ENCODE data around the gene TRAF5. TPM values are rescaled to one million over a fixed set of nuclear protein-coding genes. Genes with fewer than 3 reads are reported as not detected.
"Not testable (repeated sequence)": the region's sequence is repeated elsewhere in the genome, so short reads cannot be mapped to it uniquely, and the experiment has no call there.

TRAF5 gene
- total RNA-seq, 1 donor from 2014 or later: 13.1 TPM

DNA sequence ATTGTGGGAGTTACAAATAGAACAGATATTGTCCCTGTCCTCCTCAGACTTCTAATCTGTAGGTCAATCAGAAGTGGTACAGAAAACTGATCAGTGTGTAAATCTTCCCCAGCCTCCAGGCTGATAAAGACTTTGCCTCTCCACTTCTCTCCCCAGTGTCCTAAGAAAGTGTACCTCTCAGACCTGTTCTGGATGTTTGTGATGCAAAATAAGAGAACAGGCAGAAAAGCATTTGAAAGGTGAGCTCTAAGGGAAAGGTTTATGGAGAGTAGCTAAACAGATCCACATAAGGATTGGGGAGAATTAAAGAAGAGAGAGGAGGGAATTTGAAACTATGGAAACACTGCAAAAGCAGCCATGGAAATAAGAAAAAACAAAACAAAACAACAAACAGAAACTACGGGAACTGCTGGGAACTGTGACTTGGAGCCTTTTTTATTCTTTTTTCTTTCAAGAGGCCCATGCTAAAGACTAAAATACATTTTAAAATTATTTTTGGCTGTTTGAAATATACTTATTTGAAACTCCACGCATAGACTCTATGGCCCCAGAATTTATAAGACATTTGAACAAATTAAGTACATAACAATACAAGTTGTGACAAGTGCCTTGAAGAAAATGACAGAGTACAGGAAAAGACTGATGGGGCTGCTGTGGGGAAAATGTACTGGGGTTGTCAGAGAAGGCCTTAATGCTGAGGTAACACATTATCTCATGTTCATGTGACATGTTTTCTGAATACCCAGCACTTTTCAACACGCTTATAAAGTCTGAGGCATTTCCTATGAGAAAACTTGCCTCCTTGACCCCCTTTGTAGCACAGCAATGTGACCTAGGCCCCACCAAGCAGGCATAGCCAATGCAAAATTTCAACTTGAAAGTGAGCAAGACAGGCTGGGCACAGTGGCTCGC lies 51.2 kb downstream of the TRAF5 start:
- DNase-seq (ENCODE audit: low spot score): no peak

DNA sequence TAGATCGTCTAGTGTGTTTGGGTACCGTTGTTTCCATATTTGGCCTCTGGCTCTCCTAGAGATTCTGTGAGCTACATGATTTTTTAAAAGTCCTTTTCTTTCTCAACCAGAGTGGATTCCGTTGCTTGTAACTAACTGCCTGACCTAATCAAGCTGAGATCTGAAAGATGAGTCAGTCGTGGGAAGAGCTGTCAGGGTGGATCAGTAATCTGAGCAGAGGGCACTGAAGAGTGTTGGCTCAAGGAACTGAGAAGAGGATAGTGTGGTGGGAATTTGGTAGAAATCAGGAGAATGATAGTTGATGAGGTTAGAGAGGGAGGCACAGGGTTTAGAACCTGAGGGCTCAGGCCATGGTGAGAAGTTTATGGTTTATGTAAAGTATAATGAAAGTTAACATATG lies 52.2 kb downstream of the TRAF5 start:
- no peak for DNase-seq (ENCODE audit: low spot score)

DNA sequence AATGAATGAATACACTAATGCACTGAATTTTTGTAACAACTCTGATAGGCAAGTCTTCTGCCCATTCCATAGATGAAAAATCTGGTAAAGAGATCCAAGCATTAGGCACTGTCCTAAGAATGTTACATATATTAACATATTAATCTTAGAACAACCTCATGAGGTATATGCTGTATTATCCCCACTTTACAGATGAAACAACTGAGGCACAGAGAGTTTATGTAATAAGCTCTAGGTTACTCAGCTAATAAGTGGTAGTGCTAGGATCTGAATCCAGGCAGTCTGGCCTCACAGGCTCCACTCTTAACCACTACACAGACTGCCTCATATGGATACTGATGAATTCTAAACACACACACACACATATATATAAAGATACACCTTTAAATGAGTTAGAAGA lies 52.8 kb downstream of the TRAF5 start:
- DNase-seq (ENCODE audit: low spot score): no peak

DNA sequence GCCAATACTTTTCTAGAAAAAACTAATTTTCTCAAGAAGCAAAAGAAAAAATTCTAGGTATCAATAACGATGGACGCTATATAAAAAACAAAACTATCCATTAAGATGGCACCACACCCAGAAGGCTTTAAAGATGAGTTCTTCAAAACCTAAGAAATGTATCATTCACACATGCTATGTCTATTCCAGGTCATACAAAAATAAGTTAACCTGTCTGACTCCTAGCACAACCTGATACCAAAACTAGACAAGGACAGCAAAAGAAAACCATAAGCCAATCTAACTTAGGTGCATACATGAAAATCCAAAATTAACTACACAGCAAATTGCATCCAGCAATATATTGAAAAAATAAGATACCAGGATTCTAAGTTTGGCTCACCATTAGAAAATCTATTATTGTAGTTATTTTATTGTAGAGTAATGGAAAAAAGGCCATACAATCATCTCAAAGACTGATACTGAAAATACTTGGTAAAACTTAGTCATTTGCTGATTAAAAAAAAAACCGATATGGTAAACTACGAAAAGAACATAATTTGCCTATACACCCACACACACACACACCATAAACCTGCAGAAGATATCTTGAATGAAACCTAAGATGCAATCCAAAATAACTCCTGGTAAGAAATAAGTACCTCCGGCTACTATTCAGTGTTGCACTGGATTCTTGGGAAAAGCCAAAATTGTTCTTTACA lies 55.0 kb downstream of the TRAF5 start:
- DNase-seq (ENCODE audit: low spot score): no peak

DNA sequence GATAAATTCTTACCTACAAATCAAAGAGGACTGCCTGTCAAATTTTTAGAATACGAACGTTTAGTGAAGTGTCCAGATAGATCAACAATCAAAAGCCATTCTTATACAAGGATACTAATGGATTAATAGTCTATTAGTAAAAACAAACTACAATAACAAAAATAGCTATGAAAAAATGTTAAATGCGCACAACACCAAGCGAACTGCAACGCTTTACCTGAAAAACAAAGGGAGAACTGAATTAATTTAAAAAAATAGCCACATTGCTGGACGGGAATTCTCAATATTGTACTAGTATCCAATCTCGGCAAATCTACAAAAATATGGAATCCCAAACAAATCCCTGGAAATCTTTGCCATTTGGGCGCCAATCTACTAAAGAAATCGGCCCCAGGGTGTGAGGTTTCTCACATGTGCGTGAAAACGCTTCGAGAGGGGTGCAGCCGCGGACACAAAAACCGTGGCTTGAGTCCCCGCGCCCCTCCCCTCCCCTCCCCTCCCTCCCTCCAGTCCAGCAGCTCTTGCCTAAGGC lies 55.6 kb downstream of the TRAF5 start:
- DNase-seq (ENCODE audit: low spot score): no peak

DNA sequence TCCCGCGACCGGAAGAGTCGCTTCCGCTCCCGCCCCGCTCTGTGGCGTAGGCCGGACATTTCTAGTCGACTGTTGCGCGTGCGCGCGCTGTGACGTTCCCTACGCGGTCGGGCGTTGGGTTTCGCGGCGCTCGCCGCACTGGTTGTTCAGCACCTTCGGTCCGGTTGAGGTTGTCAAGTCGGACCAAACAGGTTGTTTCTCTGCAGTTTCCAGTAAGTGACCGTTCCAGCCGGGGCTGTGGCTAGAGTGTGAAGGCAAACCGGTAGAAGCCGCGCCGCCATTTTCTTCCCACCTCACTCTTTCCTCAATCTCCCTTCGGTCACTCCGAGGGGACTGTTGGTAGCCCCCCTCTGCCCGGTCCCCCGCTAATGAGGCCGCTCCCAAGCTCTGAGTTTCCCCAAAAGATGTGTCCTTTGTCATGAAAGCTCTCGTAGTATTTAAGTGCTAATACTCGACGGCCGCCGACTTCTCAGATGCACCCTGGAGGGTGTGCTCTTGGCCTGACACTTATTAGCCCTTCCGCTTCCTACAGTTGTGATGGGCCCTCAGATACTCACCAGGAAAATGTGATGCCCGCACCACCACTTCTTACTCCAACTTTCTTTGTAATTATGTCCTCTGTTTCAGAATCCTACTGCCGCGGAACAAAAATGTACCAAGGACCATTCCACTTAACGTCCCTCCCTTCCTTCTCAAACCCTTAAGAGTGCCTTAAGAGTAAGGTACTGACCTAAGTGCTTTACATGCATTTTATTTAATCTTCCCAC lies 56.3 kb downstream of the TRAF5 start:
- DNase-seq (ENCODE audit: low spot score): peak; percentile 98

DNA sequence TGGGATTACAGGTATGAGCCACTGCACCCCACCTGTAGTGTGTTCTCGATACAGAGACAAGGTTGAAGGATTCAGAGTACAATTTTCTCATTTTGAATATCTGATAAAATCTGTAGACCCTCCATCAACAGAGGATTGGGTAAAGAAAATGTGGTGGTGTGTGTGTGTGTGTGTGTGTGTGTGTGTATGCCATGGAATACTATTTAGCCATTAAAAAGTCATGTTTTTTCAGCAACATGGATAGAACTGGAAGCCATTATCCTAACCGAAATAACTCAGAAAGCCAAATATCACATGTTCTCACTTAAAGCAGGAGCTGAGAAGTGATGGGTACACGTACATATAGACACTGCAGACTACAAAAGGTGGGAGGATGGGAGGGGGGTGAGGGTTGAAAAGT lies 57.9 kb downstream of the TRAF5 start:
- DNase-seq (ENCODE audit: low spot score): no peak

DNA sequence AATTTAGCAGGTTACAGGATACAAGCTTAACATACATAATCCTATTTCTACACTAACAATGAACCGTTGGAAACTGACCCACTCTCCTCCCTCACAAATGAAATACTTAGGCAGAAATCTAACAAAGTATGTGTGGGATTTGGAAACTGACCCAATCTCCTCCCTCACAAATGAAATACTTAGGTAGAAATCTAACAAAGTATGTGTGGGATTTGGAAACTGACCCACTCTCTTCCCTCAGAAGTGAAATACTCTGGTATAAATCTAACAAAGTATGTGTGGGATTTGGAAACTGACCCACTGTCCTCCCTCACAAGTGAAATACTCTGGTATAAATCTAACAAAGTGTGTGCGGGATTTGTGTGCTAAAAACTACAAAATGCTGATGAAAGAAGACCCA lies 60.3 kb downstream of the TRAF5 start:
- no peak for DNase-seq (ENCODE audit: low spot score)

DNA sequence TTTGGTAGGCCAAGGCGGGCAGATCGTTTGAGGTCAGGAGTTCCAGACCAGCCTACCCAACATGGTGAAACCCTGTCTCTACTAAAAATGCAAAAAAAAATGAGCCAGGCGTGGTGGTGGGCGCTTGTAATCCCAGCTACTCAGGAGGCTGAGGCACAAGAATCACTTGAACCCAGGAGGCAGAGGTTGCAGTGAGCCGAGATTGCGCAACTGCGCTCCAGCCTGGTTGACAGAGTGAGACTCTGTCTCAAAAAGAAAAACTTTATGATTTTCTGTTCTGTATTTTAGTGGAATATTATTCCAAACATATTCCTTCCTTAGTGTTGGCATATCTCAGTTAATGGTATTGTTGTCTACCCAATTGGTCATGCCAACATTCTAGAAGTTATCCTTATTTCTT lies 64.2 kb downstream of the TRAF5 start:
- DNase-seq (ENCODE audit: low spot score): not testable (repeated sequence)

DNA sequence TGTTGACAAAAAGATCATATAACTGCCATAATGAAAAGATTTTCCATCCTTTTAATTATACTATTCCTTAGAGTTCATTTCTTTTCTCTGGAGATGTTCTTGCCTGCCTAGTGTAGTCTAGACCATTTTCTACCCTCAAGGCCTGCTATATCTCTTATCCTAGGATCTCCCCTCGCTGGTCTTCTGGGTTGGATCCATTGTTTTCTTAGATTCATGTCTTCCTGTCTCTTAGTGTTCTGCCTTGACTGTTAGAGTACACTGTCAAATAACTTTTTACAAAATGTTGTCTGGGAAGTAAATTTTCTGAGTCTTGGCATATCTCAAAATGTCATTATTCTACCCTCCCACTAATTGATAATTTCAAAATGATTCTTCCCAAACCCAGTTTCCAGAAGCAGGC lies 66.6 kb downstream of the TRAF5 start:
- no peak for DNase-seq (ENCODE audit: low spot score)

DNA sequence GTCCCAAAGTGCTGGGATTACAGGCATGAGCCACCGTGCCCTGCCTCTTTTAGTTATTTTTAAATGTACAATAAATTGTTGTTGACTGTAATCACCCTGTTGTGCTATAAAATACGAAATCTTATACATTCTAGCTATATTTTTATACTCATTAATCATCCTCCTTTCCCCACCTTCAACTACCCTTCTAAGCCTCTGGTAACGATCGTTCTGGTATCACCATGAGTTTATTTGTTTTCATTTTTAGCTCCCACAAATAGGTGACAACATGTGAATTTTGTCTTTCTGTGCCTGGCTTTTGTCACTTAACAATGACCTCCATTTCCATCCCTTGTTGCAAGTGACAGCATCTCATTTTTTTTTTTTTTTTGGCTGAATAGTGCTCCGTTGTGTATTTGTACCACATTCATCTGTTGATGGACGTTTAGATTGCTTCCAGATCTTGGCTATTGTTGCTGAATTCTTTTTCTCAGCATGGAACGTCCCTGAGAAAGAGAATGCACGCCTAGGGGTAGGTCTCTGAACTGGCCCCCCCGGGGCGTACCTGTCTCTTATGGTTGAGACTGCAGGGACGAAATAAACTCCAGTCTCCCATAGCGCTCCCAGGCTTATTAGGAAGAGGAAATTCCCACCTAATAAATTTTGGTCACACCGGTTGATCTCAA lies 71.8 kb downstream of the TRAF5 start:
- not testable (repeated sequence) for DNase-seq (ENCODE audit: low spot score)

DNA sequence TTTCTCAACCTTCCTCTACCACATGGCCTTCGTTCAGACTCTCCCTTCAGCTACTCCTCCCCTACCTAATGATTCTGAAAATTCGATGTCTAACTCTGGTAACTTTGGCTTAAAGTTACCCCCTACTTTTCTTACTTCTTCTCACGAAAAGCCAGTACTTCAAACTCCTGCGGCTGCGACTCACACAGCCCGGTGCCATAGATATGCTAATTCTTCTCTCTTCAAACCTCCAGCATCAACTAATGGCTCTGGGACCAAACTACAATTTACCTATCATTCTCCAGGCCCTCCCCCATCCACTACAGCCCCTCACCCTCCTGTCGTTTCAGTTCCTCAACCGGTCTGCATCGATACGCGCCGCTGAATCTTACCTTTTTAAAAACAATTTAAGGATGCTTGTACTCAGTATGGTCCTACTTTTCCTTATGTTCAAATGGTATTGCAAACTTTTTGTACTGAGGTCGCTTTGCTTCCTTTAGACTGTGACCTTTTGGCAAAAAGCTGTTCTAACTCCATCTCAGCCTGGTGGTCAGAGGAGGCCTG lies 73.3 kb downstream of the TRAF5 start:
- DNase-seq (ENCODE audit: low spot score): not testable (repeated sequence)

DNA sequence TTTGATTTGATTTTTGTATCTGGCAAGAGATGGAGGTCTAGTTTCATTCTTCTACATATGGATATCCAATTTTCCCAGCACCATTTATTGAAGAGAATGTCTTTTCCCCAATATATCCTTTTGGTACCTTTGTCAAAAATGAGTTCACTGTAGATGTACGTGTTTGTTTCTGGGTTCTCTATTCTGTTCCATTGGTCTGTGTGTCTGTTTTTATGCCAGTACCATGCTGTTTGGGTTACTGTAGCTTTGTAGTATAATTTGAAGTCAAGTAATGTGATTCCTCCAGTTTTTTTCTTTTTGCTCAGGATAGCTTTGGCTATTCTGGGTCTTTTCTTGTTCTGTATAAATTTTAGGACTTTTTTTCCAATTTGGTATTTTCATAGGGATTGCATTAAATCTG lies 75.1 kb downstream of the TRAF5 start:
- DNase-seq (ENCODE audit: low spot score): not testable (repeated sequence)

DNA sequence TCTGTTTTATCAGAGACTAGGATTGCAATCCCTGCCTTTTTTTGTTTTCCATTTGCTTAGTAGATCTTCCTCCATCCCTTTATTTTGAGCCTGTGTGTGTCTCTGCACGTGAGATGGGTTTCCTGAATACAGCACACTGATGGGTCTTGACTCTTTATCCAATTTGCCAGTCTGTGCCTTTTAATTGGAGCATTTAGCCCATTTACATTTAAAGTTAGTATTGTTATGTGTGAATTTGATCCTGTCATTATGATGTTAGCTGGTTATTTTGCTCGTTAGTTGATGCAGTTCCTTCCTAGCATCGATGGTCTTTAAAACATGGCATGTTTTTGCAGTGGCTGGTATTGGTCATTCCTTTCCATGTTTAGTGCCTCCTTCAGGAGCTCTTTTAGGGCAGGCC lies 79.5 kb downstream of the TRAF5 start:
- DNase-seq (ENCODE audit: low spot score): not testable (repeated sequence)

DNA sequence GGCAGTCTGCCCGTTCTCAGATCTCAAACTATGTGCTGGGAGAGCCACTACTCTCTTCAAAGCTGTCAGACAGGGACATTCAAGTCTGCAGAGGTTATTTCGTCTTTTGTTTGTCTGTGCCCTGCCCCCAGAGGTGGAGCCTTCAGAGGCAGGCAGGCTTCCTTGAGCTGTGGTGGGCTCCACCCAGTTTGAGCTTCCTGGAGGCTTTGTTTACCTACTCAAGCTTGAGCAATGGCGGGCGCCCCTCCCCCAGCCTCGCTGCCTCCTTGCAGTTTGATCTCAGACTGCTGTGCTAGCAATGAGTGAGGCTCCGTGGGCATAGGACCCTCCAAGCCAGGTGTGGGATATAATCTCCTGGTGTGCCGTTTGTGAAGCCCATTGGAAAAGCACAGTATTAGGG lies 81.1 kb downstream of the TRAF5 start:
- not testable (repeated sequence) for DNase-seq (ENCODE audit: low spot score)

DNA sequence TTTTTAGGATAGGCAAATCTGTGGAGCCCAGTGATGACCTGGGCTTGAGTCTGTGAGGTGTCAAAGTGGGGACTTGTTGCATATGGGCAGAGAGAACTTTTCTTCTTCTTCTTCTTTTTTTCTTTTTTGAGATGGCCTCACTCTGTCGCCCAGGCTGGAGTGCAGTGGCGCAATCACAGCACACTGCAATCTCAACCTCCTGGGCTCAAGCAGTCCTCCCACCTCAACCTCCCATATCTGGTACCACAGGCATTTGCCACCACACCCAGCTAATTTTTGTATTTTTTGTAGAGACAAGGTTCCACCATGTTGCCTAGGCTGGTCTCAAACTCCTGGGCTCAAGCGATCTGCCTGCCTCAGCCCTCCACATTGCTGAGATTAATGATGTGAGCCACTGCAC lies 85.0 kb downstream of the TRAF5 start:
- no peak for DNase-seq (ENCODE audit: low spot score)

DNA sequence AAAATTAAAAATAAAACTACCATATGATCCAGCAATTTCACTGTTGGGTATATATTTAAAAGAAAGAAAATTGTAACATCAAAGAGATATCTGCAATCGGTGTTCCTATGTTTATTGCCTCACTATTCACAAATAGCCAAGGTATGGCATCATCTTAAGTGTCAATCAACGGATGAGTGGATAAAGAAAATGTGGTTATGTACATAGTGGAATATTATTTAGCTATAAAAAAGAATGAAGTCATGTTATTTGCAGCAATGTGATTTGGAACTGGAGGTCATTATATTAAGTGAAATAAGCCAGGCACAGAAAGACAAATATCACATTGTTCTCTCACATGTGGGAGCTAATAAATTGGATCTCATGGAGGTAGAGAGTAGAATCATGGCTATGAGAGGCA lies 89.1 kb downstream of the TRAF5 start:
- DNase-seq (ENCODE audit: low spot score): no peak

DNA sequence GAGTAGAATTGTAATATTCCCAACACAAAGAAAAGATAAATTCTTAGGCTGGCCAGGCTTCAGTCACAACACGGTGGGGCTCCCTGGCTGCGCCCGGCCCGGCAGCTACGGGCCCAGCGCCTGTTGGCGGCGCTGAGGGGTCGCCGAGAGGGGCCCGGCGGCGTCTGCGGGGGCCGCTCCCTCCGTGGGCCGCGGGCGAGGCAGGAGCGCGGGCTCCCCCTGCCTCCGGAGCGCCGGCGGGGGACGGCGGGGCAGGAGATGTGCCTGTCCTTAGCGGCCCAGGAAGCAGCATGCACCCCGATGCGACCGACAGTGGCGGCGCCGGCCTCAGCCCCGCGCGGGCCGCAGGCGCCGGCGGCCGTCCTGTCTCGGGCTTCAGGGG lies 89.6 kb downstream of the TRAF5 start:
- DNase-seq (ENCODE audit: low spot score): not testable (repeated sequence)

DNA sequence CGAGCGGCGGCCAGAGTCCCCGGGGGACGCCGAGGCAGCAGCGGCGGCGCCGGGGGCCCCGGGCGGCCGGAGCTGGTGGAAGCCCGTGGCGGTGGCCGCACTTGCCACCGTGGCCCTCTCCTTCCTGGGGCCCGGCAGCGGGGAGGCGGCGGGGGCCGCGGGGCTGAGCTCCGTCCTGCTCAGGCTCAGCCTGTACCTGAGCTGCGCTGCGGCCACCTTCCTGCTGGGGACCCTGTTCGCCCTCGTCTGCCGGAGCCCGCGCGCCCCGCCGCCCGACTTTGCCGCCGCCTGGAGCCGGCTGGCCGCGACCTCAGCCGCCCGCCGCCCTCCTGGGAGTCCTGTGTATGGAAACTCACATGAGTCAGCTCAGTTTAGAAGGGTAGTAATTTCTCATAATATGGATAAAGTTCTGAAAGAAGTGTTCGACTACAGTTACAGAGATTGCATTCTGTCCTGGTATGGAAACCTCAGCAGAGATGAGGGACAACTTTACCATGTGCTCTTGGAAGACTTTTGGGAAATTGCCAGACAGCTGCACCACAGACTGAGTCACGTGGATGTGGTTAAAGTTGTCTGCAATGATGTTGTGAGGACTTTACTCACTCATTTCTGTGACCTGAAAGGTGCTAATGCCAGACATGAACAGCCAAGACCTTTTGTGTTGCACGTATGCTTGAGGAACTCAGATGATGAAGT lies 90.1 kb downstream of the TRAF5 start:
- DNase-seq (ENCODE audit: low spot score): not testable (repeated sequence)

DNA sequence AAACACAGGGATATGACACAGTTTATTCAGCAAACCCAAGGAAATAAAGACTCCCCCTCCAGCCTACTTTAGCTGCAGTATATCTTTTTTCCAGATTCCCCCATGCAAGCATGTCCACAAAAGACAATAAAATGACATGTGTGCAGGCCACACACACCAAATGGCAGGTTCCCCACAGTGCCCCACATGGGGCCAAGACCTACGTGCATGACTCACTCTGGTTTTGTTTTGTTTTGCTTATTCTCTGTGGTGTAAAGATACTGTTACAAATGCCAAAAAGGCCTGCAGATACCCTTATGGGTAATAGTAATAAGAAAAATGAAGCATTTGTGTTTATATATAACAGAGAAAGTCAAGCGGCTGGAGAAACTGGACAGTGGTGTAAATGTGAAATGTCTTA lies 93.8 kb downstream of the TRAF5 start:
- no peak for DNase-seq (ENCODE audit: low spot score)
